SK-N-SH (cell line): ENCODE data around the gene ERVW-1.

Source experiments
- ELF1 ChIP-seq: IDR thresholded peaks from 2 replicates; pipeline ENCODE4 v1.4.0; 2012
- JUND ChIP-seq: IDR thresholded peaks from 2 replicates; pipeline ENCODE4 v1.4.0; 2012
- MXI1 ChIP-seq: IDR thresholded peaks from 2 replicates; pipeline ENCODE4 v1.6.1; 2012; ENCODE audit warnings: mild to moderate bottlenecking, low read depth, low read length, improper control_type of control experiment

DNA sequence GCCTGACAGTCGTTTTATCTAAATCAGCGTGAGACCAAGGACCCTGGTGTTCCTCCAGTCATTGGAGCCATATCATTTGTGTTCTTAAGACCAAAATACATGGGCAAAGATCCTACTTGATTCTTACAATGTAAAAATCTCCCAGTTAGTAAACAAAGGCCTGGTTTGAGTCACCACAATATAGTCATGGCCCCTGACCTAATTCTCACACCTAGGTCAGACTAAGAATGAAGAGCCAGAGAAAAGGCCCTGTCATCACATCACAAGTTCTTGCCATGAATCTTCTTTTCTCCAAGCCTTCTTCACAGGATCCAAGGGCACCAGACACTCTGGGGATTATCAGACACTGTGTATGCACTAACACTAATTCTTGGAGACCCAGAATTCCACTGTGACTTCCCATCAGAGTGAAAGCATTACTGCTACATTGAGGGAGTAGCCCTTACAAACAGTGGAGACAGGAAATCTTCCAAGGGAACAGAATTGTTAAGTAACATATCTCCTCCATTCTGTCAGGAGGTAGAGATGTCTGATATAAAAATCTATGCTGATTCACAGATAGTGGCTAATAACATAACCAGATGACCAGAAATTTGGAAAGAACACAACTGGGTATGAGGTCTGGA lies 7.6 kb upstream of the ERVW-1 start:
- TF ChIP-seq MXI1 (no peak), ELF1 (no peak), JUND (no peak)
